Peyer's patch (tissue), 4 donors: Measurements from ENCODE around the gene RMND1.

Source experiments
- CTCF ChIP-seq, 6 experiments: fragments of 450-650 bp in 4 of 6; fragments of 200-600 bp in 2 of 6; sonication (generic) in 1 of 6; IDR thresholded peaks; one replicate each; pipeline ENCODE4 v1.5.1; 2017 to 2019; ENCODE audit warnings: antibody characterized with exemption in 6 of 6, mild to moderate bottlenecking in 3 of 6, moderate library complexity in 1 of 6
- POLR2A ChIP-seq, 2 donors: fragments of 450-650 bp; IDR thresholded peaks; one replicate each; pipeline ENCODE4 v1.5.1; 2017; ENCODE audit warnings: antibody characterized with exemption in 2 of 2, mild to moderate bottlenecking in 2 of 2, moderate library complexity in 2 of 2

GRCh38 chr6:151403919-151404308 lies 48.0 kb downstream of the RMND1 start:
- TF ChIP-seq POLR2A (IDR thresholded peaks at IDR 0.05) (no peak), CTCF (IDR thresholded peaks at IDR 0.05) (no peak)
